ENCODE data around the gene HIPK2.

Gene HIPK2

DNA sequence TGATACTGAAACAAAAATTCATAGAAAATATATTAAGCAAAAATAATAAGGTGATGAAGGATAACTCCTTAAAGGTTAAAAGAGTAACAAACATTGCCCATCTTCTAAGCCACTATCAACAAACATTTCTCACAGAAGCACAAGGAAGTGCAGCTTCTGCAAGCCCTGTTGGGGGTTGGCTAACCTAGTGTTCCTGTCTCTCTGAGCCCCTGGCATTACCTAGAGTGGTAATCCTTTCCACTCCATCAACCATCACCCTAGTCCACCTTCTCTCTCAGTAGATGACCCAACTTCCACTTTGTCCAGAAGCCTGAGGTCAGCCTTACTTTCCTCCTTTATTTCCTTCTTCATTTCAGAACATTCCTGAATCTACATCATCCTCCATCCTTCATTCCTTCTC is 59.7 kb downstream of the HIPK2 start:
- in situ Hi-C loops (cut with MboI; ENCODE audit: low sequenced_read_pairs): no loop called here

GRCh38 chr7:139716156-139716942 is 61.4 kb downstream of the HIPK2 start:
- in situ Hi-C loops (cut with MboI; ENCODE audit: low sequenced_read_pairs): no loop called here

DNA sequence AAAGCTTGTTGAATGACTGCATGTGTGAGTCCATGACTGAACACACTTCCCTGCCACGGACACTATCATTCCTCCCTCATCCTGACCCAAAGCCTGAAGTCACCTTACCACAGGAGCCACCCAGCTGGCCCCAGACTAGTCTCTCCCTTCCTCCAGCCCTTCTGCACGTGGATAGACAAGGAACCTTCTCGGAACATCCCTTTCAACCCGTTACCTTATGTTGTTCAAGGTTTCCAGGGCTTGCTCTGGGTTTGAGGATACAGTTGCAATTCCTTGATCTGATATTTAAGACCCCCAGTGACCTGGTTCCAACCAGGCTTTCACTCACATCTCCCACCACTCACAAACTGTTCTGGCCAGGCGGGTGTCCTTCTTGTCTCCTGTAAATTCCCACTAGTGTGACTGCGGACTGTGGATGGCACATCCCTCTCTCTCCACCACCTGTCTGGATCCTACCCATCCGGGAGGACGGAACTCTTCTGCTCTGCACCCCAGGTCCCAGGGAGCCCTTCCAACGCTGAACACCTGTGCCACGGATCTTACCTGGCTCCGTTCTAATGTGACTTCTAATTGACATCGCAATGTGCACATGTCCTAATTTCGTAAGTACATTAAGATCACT is 62.5 kb downstream of the HIPK2 start:
- in situ Hi-C loops (cut with MboI; ENCODE audit: low sequenced_read_pairs): no loop called here

DNA sequence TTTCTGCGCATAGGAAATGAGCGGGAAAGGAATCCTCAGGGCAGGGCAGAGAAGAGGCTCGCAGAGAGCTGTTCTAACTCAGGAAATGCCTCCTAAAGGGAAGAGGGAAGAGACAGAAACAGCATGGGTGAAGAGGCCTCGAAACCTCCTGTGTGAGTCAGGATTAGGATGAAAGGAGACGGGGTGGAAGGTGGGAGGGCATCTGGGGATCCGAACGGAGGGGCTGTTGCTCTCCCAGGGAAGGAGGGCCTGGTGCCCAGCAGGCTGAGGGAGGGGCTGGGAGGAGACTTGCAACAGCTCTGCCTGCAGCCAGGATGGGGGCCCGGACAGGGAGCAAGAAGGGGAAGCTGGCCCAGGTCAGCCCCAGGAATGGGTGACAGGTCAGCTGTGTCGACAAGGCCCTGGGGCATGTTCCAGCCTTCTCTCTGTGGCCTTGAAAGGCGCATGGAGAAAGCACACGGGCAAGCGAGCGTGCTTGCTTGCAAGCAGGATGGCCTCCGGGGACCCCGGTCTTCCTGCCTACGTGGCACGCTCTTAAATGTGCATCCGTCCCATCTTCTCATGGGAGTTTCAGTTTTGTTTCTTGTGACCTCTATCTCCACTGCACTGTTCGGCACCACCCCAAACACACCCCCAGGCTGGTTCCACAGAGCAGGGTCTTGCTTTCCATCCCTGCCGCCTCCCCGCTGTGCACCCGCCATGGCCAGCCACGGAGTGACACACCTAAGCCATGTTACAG is 63.5 kb downstream of the HIPK2 start:
- in situ Hi-C loops (cut with MboI; ENCODE audit: low sequenced_read_pairs): no loop called here

DNA sequence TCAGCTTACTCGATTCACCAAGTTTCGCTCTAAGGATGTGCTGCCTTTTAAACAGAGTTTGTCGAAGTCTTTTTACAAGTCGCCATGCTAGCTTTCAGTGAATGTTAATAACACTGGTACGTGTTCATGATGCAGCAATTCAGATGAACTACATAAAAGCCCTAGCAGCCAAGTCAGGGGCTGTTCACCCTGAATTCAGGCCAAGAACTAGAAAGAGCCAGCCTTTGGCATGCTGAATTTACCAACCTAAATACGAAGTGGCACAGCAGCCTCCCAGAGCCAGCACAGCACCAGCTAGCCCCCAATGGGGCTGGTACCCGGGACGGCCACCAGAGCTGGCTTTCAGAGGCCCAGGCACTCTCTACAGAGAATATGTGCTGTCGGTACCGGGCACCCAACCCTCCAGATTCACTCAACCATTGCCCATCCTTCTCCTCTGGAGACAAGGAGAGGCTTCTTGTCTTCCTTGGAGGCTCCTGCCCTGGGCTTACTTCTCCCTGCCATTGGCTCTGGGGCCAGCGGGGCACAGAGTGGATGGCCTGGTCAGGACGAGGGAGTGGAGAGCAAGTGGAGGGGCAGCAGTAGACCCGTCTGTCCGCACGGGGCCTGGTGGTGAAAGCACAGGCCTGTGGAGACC is 64.2 kb downstream of the HIPK2 start:
- in situ Hi-C loops (cut with MboI; ENCODE audit: low sequenced_read_pairs): no loop called here

DNA sequence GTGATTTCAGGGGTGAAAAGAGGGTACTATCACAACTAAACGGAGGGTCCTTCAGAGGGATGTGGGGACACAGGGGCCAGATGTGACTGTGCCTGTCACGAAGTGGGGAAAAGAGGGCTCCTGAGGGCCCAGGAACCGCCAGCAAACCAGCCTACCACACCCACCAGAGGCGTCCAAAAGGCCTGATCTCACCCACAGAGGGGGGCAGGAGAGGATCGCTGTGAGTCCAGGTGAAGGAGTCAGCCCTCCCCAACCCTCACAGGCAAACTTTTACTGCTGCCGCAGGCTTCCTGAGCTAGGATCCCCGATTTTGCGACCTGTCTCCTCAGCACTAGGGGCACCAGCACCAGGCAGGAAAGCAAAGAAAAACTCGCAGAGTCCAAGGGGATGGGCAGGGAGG is 64.7 kb downstream of the HIPK2 start:
- in situ Hi-C loops (cut with MboI; ENCODE audit: low sequenced_read_pairs): no loop called here

- in situ Hi-C loops (cut with MboI; ENCODE audit: low sequenced_read_pairs): no loop called here
Measured at GRCh38 chr7:139711991-139712743, 65.6 kb downstream of the HIPK2 start.

DNA sequence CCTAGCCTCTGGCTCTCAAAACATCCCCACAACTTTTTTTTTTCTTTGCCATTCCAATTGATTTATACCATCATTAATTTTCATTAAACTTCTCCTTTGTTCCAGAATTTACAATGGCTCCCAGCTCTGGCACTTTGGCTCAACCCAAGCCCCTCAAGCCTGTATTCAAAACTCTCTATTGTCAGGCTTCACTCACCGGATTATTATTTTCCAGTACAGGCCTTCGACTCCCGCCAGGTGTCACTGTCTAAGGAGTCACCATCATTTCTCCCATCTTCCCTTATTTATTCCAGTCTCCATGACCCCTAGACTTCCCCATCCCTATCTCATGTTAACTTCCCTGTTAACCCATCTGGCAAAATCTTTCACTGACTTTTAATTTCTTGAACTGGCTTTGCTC is 67.8 kb downstream of the HIPK2 start:
- in situ Hi-C loops (cut with MboI; ENCODE audit: low sequenced_read_pairs): no loop called here

DNA sequence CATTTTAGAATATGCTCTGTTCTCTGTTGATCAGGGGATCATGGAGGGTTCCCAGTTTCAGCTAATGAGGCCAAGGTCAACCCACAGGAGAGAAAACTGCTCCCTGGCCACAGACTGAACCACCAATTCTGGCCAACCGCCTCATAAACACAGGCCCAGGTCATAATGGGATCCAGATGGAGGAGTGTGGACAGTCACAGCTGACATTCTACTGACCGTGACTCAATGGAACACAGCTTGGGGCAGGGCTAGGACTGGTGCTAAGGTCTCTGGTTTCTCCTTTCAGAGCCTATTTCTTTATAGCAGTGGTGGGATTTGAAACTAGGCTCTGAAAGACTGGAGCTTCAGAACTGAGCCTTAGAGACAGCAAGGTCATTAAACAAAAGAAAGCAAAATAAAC is 68.3 kb downstream of the HIPK2 start:
- in situ Hi-C loops (cut with MboI; ENCODE audit: low sequenced_read_pairs): no loop called here

DNA sequence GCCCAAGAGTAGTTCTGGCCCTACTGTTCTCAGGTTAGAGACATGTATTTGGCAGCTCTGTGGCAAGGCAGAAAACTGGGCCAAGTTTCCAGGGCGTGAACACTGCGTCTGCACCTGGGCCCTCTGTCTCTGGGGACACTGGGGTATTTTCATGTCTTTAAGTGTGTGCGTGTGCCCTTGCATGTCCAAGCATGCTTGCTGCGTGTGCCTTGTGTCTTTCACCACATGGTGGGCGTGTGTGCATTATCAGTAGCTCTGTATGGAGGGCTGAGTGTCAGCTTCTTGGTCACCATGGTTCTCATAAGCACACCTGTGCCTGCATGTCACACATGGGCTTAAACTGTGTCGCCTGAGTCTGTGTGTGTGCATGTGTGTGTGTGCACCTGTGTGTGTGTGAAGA is 69.3 kb downstream of the HIPK2 start:
- in situ Hi-C loops (cut with MboI; ENCODE audit: low sequenced_read_pairs): no loop called here

- in situ Hi-C loops (cut with MboI; ENCODE audit: low sequenced_read_pairs): no loop called here
Measured at GRCh38 chr7:139706837-139707236, 71.0 kb downstream of the HIPK2 start.

GRCh38 chr7:139704308-139704879 is 73.4 kb downstream of the HIPK2 start:
- in situ Hi-C loops (cut with MboI; ENCODE audit: low sequenced_read_pairs): no loop called here

GRCh38 chr7:139703487-139704307 is 74.1 kb downstream of the HIPK2 start:
- in situ Hi-C loops (cut with MboI; ENCODE audit: low sequenced_read_pairs): no loop called here

- in situ Hi-C loops (cut with MboI; ENCODE audit: low sequenced_read_pairs): no loop called here
Measured at GRCh38 chr7:139702811-139703486, 74.8 kb downstream of the HIPK2 start.

DNA sequence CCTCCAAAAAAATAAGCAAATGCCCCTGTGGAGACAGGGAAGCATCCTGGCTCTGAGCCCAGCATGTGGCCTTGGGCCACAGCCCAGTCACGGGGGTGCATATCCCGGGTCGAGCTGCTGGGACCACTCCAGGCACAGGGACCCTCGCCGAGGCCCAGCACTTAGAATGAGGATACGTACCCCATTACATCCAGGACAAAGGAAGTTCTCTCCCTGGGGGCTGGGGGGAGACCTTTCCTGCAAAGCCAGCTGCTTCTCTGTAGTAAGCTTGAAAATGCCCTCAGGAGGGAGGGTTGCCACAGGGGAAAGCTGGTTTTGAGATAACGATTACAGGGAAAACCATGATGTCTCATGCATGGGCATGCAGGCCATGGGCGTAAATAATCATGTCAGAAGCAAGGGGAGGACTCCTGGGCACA is 75.5 kb downstream of the HIPK2 start:
- in situ Hi-C loops (cut with MboI; ENCODE audit: low sequenced_read_pairs): no loop called here

- in situ Hi-C loops (cut with MboI; ENCODE audit: low sequenced_read_pairs): no loop called here
Measured at GRCh38 chr7:139701908-139702307, 75.9 kb downstream of the HIPK2 start.

DNA sequence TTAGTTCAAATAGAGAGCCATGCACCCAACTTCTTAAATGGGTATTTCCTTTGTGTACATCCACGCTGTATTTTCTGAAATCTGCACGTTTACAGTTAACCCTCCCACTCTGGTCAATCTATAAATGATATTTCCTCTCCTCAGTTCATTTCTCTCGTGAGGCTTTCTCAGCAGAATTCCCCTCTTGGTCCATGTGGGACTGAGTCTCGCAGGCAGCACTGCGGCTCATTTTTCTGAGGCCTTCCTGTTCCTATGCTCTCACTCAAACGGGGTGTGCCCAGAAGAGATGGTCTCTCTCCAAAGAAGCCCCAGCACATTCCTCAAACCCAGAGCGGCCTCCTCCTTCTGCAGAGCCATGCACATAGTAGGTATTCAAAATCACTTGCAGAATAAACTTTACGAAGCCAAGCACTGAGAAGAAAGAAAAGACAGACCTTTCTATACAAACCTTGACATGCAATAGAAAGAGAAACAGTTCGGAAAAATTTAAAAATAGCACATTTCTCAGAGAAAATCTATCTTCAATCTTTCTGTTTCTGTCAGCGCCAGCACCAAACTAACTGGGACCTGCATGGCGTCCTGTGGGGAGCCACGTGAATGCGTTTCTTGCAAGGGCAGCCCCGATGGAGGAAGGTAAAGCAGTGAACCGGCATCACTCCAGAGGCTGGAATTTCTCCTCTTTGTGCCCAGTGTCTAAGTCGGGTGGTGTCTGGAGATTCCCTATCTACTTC is 77.1 kb downstream of the HIPK2 start:
- in situ Hi-C loops (cut with MboI; ENCODE audit: low sequenced_read_pairs): no loop called here
